HCT116 (cell line): ENCODE results near the gene CYP4F2. TPM values are rescaled to one million over a fixed set of nuclear protein-coding genes. Genes with fewer than 3 reads are reported as not detected.

ENCODE experiments used
- ATAC-seq: fragments of 200-7000 bp; cut with Tn5 transposase; 2 replicates; pipeline ENCODE4 v1.9.1; 2020; ENCODE audit warnings: mild to moderate bottlenecking, moderate library complexity
- BruUV-seq: library from RNA; stranded (reverse); fragments of 400-500 nt; replicated peaks from 2 replicates; lab custom pipeline; 2021; lab: Mats Ljungman, UMichigan
- CTCF ChIA-PET: fragments of 300-600 bp; sonication (Branson Sonifier 250); formaldehyde crosslinking; loops from one replicate; lab custom pipeline; 2021; ENCODE audit warnings: antibody characterized with exemption; lab: Charles Lee
- POLR2A ChIA-PET: fragments of 300-600, 350-600 bp; sonication (Branson Sonifier 250); formaldehyde crosslinking; loops from one replicate; lab custom pipeline; 2021; ENCODE audit warnings: antibody characterized with exemption; lab: Charles Lee
- RAD21 ChIA-PET, 2 experiments: fragments of 300-600 bp; sonication (Branson Sonifier 250); formaldehyde crosslinking; loops; one replicate each; lab custom pipeline; 2023; ENCODE audit warnings: low total read pairs in 2 of 2; ENCODE audit not compliant: uncharacterized antibody in 2 of 2, unreplicated experiment in 2 of 2, low non-redundant PET in 1 of 2; lab: Charles Lee
- DNase-seq: peaks from one replicate; pipeline ENCODE4 v3.0.0-alpha.2; 2010; ENCODE audit warnings: low read depth, low spot score
- H2AFZ ChIP-seq: fragments of 200-600 bp; shearing (Covaris generic), sonication (generic); 2 replicates; pipeline ENCODE4 v1.6.1; 2017; ENCODE audit warnings: low read depth, mixed run types, mixed read lengths, antibody characterized with exemption, low read length; ENCODE audit not compliant: poor library complexity, severe bottlenecking
- H3K27ac ChIP-seq: 2 replicates; pipeline ENCODE4 v1.5.1; 2012; ENCODE audit warnings: low read depth, low read length
- H3K27me3 ChIP-seq: fragments of 200-600 bp; sonication (generic); 2 replicates; pipeline ENCODE4 v1.6.1; 2016; ENCODE audit warnings: mixed run types, low read length, mixed read lengths; ENCODE audit not compliant: insufficient read depth
- H3K36me3 ChIP-seq, 2 experiments: fragments of 200-500 bp in 1 of 2; fragments of 200-600 bp in 1 of 2; sonication (Bioruptor generic) in 1 of 2; sonication (generic) in 1 of 2; 2 replicates each; pipeline versions ENCODE4 v1.5.1 to v1.6.1; 2014 to 2016; ENCODE audit warnings: low read length in 2 of 2, inconsistent platforms in 1 of 2, mixed read lengths in 1 of 2, mixed run types in 1 of 2; ENCODE audit not compliant: insufficient read depth in 2 of 2, control insufficient read depth in 1 of 2
- H3K4me1 ChIP-seq, 2 experiments: fragments of 200-600 bp in 1 of 2; sonication (generic) in 1 of 2; 2 replicates each; pipeline versions ENCODE4 v1.5.1 to v1.6.1; 2012 to 2017; ENCODE audit warnings: low read length in 2 of 2, inconsistent platforms in 1 of 2, mild to moderate bottlenecking in 1 of 2, mixed read lengths in 1 of 2, mixed run types in 1 of 2, moderate library complexity in 1 of 2; ENCODE audit not compliant: insufficient read depth in 2 of 2, control insufficient read depth in 1 of 2
- H3K4me2 ChIP-seq: fragments of 200-600 bp; sonication (generic); 2 replicates; pipeline ENCODE4 v1.6.1; 2017; ENCODE audit warnings: mixed run types, low read length, mixed read lengths
- H3K4me3 ChIP-seq, 2 experiments: fragments of 200-600 bp in 1 of 2; sonication (generic) in 1 of 2; replicated peaks in 1 of 2; 2 replicates each; pipeline ENCODE4 v1.5.1; 2011 to 2016; ENCODE audit warnings: low read length in 2 of 2, control low read depth in 1 of 2, low read depth in 1 of 2, mild to moderate bottlenecking in 1 of 2, mixed read lengths in 1 of 2, mixed run types in 1 of 2
- H3K79me2 ChIP-seq: fragments of 200-600 bp; sonication (generic); 2 replicates; pipeline ENCODE4 v1.6.1; 2017; ENCODE audit warnings: mild to moderate bottlenecking, mixed run types, low read length, moderate library complexity, mixed read lengths; ENCODE audit not compliant: insufficient read depth
- H3K9ac ChIP-seq: fragments of 200-600 bp; sonication (generic); 2 replicates; pipeline ENCODE4 v1.6.1; 2016; ENCODE audit warnings: low read length, mixed read lengths
- H3K9me2 ChIP-seq: fragments of 200-600 bp; sonication (generic), shearing (Covaris generic); 2 replicates; pipeline ENCODE4 v1.6.1; 2017; ENCODE audit warnings: mixed run types, mild to moderate bottlenecking, moderate library complexity; ENCODE audit not compliant: insufficient read depth
- H3K9me3 ChIP-seq, 2 experiments: fragments of 200-500 bp in 1 of 2; fragments of 200-600 bp in 1 of 2; sonication (Bioruptor generic) in 1 of 2; sonication (generic) in 1 of 2; 2 replicates each; pipeline ENCODE4 v1.6.1; 2014 to 2017; ENCODE audit warnings: low read length in 2 of 2, mixed read lengths in 2 of 2, inconsistent platforms in 1 of 2, low read depth in 1 of 2, mild to moderate bottlenecking in 1 of 2, mixed run types in 1 of 2, moderate library complexity in 1 of 2; ENCODE audit not compliant: control insufficient read depth in 1 of 2, insufficient read depth in 1 of 2
- H4K20me1 ChIP-seq: fragments of 200-600 bp; sonication (generic), shearing (Covaris generic); 2 replicates; pipeline ENCODE4 v1.6.1; 2017; ENCODE audit warnings: mixed run types, mild to moderate bottlenecking, moderate library complexity; ENCODE audit not compliant: insufficient read depth
- CBX3 ChIP-seq: IDR thresholded peaks from 2 replicates; pipeline ENCODE4 v1.6.1; 2012; ENCODE audit warnings: low read depth
- ELF1 ChIP-seq: IDR thresholded peaks from 2 replicates; pipeline ENCODE4 v1.6.1; 2012; ENCODE audit warnings: low read depth, borderline replicate concordance
- JUND ChIP-seq: IDR thresholded peaks from 2 replicates; pipeline ENCODE4 v1.6.1; 2012
- MAX ChIP-seq: IDR thresholded peaks from 2 replicates; pipeline ENCODE4 v1.6.1; 2012
- POLR2AphosphoS5 ChIP-seq: IDR thresholded peaks from 2 replicates; pipeline ENCODE4 v1.6.1; 2011; ENCODE audit warnings: mild to moderate bottlenecking, low read depth, low read length, moderate library complexity
- SIN3A ChIP-seq: IDR thresholded peaks from 2 replicates; pipeline ENCODE4 v1.6.1; 2012; ENCODE audit warnings: low read depth
- SP1 ChIP-seq: IDR thresholded peaks from 2 replicates; pipeline ENCODE4 v1.6.1; 2012; ENCODE audit warnings: low read depth
- ZFX ChIP-seq: fragments of 450-650 bp; IDR thresholded peaks from 2 replicates; pipeline ENCODE4 v1.6.1; 2017
- ZNF274 ChIP-seq: fragments of 200-500 bp; sonication (Bioruptor generic); IDR thresholded peaks from 2 replicates; pipeline ENCODE4 v1.6.1; 2014; ENCODE audit warnings: mild to moderate bottlenecking, low read depth, low read length, inconsistent platforms
- intact Hi-C: fragments of 100-400 bp; cut with micrococcal nuclease; formaldehyde crosslinking; loops from 2 replicates; pipeline ENCODE4 v1.10.0; 2022
- total RNA-seq: library from RNA; stranded (reverse); gene quantifications from one replicate; pipeline ENCODE4 v1.2.1, GENCODE V29; 2021; ENCODE audit not compliant: unreplicated experiment
- TF ChIP-seq, protein P1 (sequence below): IDR thresholded peaks from 2 replicates; pipeline ENCODE4 v1.6.1; 2011; ENCODE audit warnings: mild to moderate bottlenecking, low read length, moderate library complexity; ENCODE audit not compliant: insufficient replicate concordance; ENCODE audit errors: extremely low read depth

The CYP4F2 gene
- total RNA-seq, 1 experiment from 2014 or later = 1.1 TPM

DNA sequence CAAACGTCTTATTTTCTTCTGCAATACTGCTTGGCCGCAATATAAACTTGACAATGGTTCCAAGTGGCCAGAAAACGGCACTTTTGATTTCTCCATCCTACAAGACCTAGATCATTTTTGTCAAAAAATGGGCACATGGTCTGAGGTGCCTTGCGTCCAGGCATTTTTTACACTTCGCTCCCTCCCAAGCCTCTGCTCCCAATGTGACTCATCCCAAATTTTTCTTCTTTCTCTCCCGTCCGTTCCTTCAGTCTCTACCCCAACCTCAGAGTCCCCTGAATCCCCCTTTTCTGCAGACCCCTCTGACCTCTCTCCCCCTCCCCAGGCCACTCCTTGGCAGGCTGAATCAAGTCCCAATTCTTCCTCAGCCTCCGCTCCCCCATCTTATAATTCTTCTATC, 68.1 kb downstream of the CYP4F2 start:
- ChIA-PET RAD21 (no interaction called here), CTCF (interaction anchor here (1.2 kb wide), 1 partner anchor 12 kb away, joined by 3 read pairs; no protein-coding TSS in a partner anchor), POLR2A (interaction anchor here (1.4 to 1.6 kb wide), 2 partner anchors 10 to 14 kb away, joined by 4 to 5 read pairs; no protein-coding TSS in a partner anchor)
- no peak for ATAC-seq
- Histone ChIP-seq H3K9me2 (no peaks in the 10 kb centered on the region), H2AFZ (no peak overlapping the region), H4K20me1 (no peaks in the 10 kb centered on the region), H3K9ac (peak overlapping the region; percentile 97), H3K79me2 (peaks cover 67% of the 10 kb centered on the region), H3K4me1 (peaks cover 83 to 100% of the 10 kb centered on the region in 2 experiments), H3K36me3 (peaks cover 0 to 42% of the 10 kb centered on the region in 2 experiments; a peak in 2 of 4 replicates), H3K4me3 (peak overlapping the region; percentile 67 to 69), H3K9me3 (no peaks in the 10 kb centered on the region), H3K4me2 (peak overlapping the region; percentile 77), H3K27ac (peak overlapping the region; percentile 100), H3K27me3 (no peaks in the 10 kb centered on the region)
- TF ChIP-seq SIN3A (peak; percentile 55; the same call in 1 of the 2 replicates), CBX3 (no peak), ZFX (no peak), SP1 (no peak)
- no peak for DNase-seq
- intact Hi-C loops = no loop called here
- BruUV-seq = no TSS peak

GRCh38 chr19:15829306-15829698, 68.6 kb downstream of the CYP4F2 start:
- TF ChIP-seq ELF1 (no peak), SP1 (no peak), POLR2AphosphoS5 (0 out of 2 replicates have a peak, but pooled peaks have one; percentile 1), ZNF274 (no peak), JUND (no peak), MAX (0 out of 2 replicates have a peak, but pooled peaks have one; percentile 8), SIN3A (peak; percentile 17; the same call in 1 of the 2 replicates), CBX3 (no peak)
- TF ChIP-seq, protein P1, sequence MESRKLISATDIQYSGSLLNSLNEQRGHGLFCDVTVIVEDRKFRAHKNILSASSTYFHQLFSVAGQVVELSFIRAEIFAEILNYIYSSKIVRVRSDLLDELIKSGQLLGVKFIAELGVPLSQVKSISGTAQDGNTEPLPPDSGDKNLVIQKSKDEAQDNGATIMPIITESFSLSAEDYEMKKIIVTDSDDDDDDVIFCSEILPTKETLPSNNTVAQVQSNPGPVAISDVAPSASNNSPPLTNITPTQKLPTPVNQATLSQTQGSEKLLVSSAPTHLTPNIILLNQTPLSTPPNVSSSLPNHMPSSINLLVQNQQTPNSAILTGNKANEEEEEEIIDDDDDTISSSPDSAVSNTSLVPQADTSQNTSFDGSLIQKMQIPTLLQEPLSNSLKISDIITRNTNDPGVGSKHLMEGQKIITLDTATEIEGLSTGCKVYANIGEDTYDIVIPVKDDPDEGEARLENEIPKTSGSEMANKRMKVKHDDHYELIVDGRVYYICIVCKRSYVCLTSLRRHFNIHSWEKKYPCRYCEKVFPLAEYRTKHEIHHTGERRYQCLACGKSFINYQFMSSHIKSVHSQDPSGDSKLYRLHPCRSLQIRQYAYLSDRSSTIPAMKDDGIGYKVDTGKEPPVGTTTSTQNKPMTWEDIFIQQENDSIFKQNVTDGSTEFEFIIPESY = no peak
- Histone ChIP-seq H3K4me3 (peak overlapping the region; percentile 67 to 69), H3K9ac (peak overlapping the region; percentile 97), H4K20me1 (no peaks in the 10 kb centered on the region), H3K27ac (peak overlapping the region; percentile 100), H3K36me3 (peaks cover 0 to 37% of the 10 kb centered on the region in 2 experiments; a peak in 2 of 4 replicates), H3K79me2 (peaks cover 62% of the 10 kb centered on the region), H3K4me1 (peaks cover 83 to 100% of the 10 kb centered on the region in 2 experiments), H2AFZ (no peak overlapping the region), H3K27me3 (no peaks in the 10 kb centered on the region), H3K9me2 (no peaks in the 10 kb centered on the region), H3K9me3 (no peaks in the 10 kb centered on the region), H3K4me2 (peak overlapping the region; percentile 77)
- BruUV-seq = TSS peak; percentile 61
- RAD21 ChIA-PET = no interaction called here
- ATAC-seq (peak; percentile 32), DNase-seq (no peak)
- intact Hi-C loops = no loop called here
- CTCF ChIA-PET = no interaction called here
- POLR2A ChIA-PET = interaction anchor here (1.2 to 5.1 kb wide), 2 partner anchors 6 to 10 kb away, joined by 5 to 60 read pairs; no protein-coding TSS in a partner anchor
